Testis (tissue), 2 donors: ENCODE data around the gene PITPNC1.

Source experiments
- POLR2A ChIP-seq: fragments of 450-650 bp; IDR thresholded peaks from one replicate; pipeline ENCODE4 v1.6.1; 2017; ENCODE audit warnings: antibody characterized with exemption, mild to moderate bottlenecking, moderate library complexity
- TF ChIP-seq, protein P1 (sequence below), 3 experiments: fragments of 450-650 bp in 2 of 3; fragments of 200-600 bp in 1 of 3; sonication (generic) in 1 of 3; IDR thresholded peaks; one replicate each; pipeline ENCODE4 v1.5.1; 2016 to 2019; ENCODE audit warnings: antibody characterized with exemption in 3 of 3, mild to moderate bottlenecking in 2 of 3, moderate library complexity in 1 of 3

DNA sequence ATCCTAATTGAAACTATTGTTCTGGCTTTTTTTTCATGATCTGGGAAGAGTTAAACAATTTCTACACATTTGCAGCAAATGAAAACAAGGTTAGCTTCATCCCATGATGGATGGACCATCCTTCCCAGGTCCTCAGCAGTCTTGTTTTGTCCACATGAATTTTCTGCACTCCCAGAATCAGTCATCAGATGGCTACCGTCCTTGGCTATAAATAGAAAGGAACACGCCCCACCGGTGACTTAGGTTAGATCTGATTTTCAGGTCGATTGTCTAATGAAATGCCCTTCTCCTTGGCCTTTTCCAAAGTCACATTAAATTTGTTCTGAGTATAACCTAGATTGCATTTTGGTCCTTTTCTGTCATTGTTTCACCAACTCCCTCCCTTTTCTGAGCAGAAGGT, 299.2 kb downstream of the PITPNC1 start:
- TF ChIP-seq, protein P1, sequence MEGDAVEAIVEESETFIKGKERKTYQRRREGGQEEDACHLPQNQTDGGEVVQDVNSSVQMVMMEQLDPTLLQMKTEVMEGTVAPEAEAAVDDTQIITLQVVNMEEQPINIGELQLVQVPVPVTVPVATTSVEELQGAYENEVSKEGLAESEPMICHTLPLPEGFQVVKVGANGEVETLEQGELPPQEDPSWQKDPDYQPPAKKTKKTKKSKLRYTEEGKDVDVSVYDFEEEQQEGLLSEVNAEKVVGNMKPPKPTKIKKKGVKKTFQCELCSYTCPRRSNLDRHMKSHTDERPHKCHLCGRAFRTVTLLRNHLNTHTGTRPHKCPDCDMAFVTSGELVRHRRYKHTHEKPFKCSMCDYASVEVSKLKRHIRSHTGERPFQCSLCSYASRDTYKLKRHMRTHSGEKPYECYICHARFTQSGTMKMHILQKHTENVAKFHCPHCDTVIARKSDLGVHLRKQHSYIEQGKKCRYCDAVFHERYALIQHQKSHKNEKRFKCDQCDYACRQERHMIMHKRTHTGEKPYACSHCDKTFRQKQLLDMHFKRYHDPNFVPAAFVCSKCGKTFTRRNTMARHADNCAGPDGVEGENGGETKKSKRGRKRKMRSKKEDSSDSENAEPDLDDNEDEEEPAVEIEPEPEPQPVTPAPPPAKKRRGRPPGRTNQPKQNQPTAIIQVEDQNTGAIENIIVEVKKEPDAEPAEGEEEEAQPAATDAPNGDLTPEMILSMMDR (IDR thresholded peaks at IDR 0.05), result no peak
- no peak for TF ChIP-seq POLR2A
